ENCODE measurements around the gene FERMT2.

FERMT2 gene

DNA sequence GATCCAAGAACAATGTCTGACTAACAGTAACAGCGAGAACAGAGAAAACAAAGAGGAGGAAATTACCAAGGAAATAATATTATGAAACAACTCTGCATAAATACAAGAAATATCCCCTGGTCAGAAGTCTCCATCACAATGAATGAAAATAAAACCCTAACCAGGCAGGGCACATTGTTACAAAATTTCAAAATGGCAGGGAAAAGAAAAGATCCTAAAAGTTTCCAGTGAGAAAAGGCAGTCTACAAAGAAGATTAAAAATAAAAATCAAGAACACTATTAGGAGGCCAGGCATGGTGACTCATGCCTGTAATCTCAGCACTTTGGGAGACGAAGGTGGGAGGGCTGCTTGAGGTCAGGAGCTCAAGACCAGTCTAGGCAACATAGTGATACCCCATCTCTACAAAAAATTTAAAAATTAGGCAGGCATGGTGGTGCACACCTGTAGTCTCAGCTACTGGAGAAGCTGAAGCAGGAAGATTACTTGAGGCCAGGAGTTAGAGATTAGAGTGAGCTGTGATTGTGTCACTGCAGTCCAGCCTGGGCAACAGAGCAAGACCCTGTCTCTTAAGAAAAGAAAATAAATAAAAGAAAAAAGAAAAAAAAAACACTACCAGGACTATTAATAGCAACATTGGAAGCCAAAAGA, 47.8 kb downstream of the FERMT2 start:
- in situ Hi-C loops (cut with MboI; ENCODE audit: low sequenced_read_pairs): no loop called here

GRCh38 chr14:52901357-52901980, 49.4 kb downstream of the FERMT2 start:
- in situ Hi-C loops (cut with MboI; ENCODE audit: low sequenced_read_pairs): no loop called here

DNA sequence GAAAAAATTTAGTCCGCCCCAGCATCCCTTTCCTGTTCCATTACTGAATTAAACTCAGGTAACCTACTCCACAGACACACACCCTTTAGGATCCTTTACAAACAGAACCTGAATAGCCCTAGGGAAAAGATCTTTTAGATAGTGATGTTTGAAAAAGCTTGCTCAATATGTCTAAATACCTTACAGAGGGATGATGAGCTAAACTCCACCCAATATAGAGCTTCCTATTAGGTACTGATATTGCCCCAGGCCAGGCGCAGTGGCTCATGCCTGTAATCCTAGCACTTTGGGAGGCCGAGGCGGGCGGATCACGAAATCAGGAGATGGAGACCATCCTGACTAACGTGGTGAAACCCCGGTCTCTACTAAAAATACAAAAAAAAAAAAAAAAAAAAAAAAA, 50.1 kb downstream of the FERMT2 start:
- in situ Hi-C loops (cut with MboI; ENCODE audit: low sequenced_read_pairs): no loop called here

- in situ Hi-C loops (cut with MboI; ENCODE audit: low sequenced_read_pairs): no loop called here
These were observed 52.4 kb downstream of the FERMT2 start for GRCh38 chr14:52898496-52898895.

- in situ Hi-C loops (cut with MboI; ENCODE audit: low sequenced_read_pairs): no loop called here
These were observed 55.9 kb downstream of the FERMT2 start for GRCh38 chr14:52895000-52895399.

- in situ Hi-C loops (cut with MboI; ENCODE audit: low sequenced_read_pairs): no loop called here
These were observed 59.0 kb downstream of the FERMT2 start for GRCh38 chr14:52891800-52892199.

GRCh38 chr14:52888839-52889838, 61.7 kb downstream of the FERMT2 start:
- in situ Hi-C loops (cut with MboI; ENCODE audit: low sequenced_read_pairs): no loop called here

DNA sequence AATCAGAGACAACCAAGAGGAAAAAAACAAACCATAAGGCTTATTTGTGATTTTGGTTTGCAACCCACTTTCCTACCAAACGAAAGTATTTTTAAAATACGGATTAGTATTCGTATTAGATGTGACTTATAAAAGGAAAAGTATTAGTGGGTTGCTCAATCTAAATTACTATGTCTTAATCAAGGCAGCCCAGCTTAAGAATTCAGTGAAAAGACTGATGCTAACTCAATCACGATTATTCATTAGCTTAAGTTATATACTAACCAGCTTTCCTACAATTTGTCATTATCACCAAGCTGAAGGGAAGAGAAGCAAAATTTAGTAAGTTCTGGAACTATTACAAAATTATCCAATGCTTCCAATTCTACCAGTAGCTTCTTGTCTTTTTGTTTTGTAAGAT, 62.7 kb downstream of the FERMT2 start:
- in situ Hi-C loops (cut with MboI; ENCODE audit: low sequenced_read_pairs): no loop called here

DNA sequence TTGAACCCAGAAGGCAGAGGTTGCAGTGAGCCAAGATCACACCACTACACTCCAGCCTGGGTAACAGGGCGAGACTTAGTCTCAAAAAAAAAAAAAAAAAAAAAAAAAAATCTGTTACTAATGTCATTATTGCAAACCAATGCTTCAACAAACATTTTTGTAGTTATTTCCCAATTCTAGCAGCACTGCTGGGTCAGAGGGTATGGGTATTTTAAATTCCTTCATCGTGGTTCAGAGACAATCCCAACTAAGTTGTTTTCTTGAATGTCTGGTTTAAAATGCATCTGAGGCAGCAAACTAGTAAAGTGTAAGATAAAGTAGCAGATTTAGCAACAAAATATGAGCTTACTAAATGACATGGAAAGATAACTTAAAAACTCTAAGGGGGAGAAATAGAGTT, 65.6 kb downstream of the FERMT2 start:
- in situ Hi-C loops (cut with MboI; ENCODE audit: low sequenced_read_pairs): no loop called here

DNA sequence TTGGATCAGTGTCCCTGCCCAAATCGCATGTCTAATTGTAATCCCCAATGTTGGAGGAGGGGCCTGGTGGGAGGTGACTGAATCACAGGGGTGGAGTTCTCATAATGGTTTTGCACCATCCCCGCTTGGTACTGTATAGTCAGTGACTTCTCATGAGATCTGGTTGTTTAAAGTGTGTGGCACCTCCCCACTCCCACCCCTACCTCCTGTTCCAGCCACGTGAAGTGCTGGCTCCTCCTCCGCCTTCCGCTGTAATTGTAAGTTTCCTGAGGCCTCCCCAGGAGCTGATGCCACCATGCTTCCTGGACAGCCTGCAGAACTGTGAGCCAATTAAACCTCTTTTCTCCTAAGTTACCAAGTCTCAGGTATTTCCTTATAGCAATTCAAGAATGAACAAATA, 67.2 kb downstream of the FERMT2 start:
- in situ Hi-C loops (cut with MboI; ENCODE audit: low sequenced_read_pairs): no loop called here

GRCh38 chr14:52882824-52883223, 68.0 kb downstream of the FERMT2 start:
- in situ Hi-C loops (cut with MboI; ENCODE audit: low sequenced_read_pairs): no loop called here

- in situ Hi-C loops (cut with MboI; ENCODE audit: low sequenced_read_pairs): no loop called here
These were observed 70.9 kb downstream of the FERMT2 start for GRCh38 chr14:52879958-52880357.

DNA sequence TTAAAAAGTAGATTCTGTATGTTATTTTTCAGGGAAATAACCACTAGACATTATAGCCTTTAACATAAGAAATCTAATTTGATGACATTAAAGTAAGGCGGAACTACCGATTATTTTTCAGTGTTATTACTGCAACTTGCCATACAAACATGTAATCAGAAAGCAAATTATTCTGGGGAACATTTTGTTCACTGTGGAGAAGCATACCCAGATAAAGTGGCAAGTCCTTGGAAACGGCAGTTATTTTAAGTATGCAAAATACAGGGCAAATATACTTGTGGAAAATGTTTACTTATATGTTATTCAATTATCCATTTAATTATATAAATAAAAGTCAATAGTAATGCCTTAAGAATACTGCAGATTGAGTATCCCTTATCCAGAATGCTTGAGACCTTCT, 71.9 kb downstream of the FERMT2 start:
- in situ Hi-C loops (cut with MboI; ENCODE audit: low sequenced_read_pairs): no loop called here

GRCh38 chr14:52878469-52878868, 72.4 kb downstream of the FERMT2 start:
- in situ Hi-C loops (cut with MboI; ENCODE audit: low sequenced_read_pairs): no loop called here

- in situ Hi-C loops (cut with MboI; ENCODE audit: low sequenced_read_pairs): no loop called here
These were observed 73.2 kb downstream of the FERMT2 start for GRCh38 chr14:52877628-52878027.

GRCh38 chr14:52876806-52877205, 74.0 kb downstream of the FERMT2 start:
- in situ Hi-C loops (cut with MboI; ENCODE audit: low sequenced_read_pairs): no loop called here

- in situ Hi-C loops (cut with MboI; ENCODE audit: low sequenced_read_pairs): no loop called here
These were observed 74.5 kb downstream of the FERMT2 start for GRCh38 chr14:52876311-52876710.

DNA sequence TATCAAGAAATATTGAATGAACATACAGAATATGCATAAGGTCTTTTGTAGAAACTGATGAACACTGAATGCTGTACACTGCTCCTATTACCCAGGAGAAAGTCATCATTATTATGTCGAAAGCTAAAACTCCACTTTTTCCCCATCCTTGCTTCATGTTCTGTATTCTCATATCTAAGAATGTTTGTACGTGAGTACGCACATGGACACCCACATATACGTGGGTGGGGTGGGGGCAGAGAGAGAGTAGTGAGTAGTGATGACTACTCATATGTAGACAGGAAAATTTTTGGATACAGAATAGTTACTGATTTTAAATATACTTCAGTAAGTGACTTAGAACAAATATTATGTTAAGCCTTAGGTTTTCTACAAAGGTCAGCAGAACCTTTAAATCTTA, 75.1 kb downstream of the FERMT2 start:
- in situ Hi-C loops (cut with MboI; ENCODE audit: low sequenced_read_pairs): no loop called here

- in situ Hi-C loops (cut with MboI; ENCODE audit: low sequenced_read_pairs): no loop called here
These were observed 76.5 kb downstream of the FERMT2 start for GRCh38 chr14:52874389-52874788.

GRCh38 chr14:52873694-52874093, 77.2 kb downstream of the FERMT2 start:
- in situ Hi-C loops (cut with MboI; ENCODE audit: low sequenced_read_pairs): no loop called here

DNA sequence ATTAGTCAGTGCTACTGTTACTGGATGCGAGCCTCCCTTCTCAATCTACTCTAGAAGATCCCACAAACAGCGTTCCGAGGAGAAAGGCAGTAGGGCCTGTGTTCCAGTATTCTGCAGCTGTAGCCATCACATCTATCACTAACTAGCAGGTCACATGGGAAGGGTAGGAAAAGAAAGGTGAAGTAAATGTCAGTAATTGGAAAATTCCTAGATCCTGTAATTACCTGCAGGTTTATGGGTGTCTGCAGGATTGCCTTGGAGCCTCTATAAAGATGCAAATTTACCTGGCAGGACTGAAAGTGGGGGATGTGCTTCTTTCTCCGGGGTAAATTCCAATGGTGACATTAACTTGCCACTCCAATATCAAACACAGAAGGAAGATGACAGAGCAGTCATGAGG, 77.8 kb downstream of the FERMT2 start:
- in situ Hi-C loops (cut with MboI; ENCODE audit: low sequenced_read_pairs): no loop called here

GRCh38 chr14:52871606-52872005, 79.2 kb downstream of the FERMT2 start:
- in situ Hi-C loops (cut with MboI; ENCODE audit: low sequenced_read_pairs): no loop called here
